RPMI7951 (cell line): ENCODE measurements around the gene EVI2A. TPM values are rescaled to one million over a fixed set of nuclear protein-coding genes. Genes with fewer than 3 reads are reported as not detected.
"Not testable (repeated sequence)": the region's sequence is repeated elsewhere in the genome, so short reads cannot be mapped to it uniquely, and the experiment has no call there.

ENCODE experiments used
- DNase-seq: peaks from one replicate; pipeline ENCODE4 v3.0.0-alpha.2; 2012; ENCODE audit warnings: low read depth
- total RNA-seq: library from RNA; depleted of rRNA; stranded (reverse); fragments of >200 nt; shearing (Covaris generic); gene quantifications from 2 replicates; pipeline ENCODE4 v1.2.3, GENCODE V29; 2014

Gene EVI2A
- total RNA-seq, 1 experiment from 2014 or later = 21.7 TPM

GRCh38 chr17:31312223-31312622 lies 9.2 kb downstream of the EVI2A start:
- DNase-seq = not testable (repeated sequence)

GRCh38 chr17:31311526-31311925 lies 9.9 kb downstream of the EVI2A start:
- DNase-seq = no peak

GRCh38 chr17:31310886-31311285 lies 10.5 kb downstream of the EVI2A start:
- no peak for DNase-seq

GRCh38 chr17:31310260-31310659 lies 11.2 kb downstream of the EVI2A start:
- DNase-seq = no peak

- DNase-seq = no peak
These were observed 11.9 kb downstream of the EVI2A start for GRCh38 chr17:31309556-31309955.

GRCh38 chr17:31308372-31309334 lies 12.8 kb downstream of the EVI2A start:
- no peak for DNase-seq

GRCh38 chr17:31307640-31308039 lies 13.8 kb downstream of the EVI2A start:
- no peak for DNase-seq

- DNase-seq = no peak
These were observed 21.8 kb downstream of the EVI2A start for GRCh38 chr17:31299624-31300023.

GRCh38 chr17:31297090-31297489 lies 24.3 kb downstream of the EVI2A start, which contains the start of gene OMG:
TSS of gene OMG (minus strand) at chr17:31297239. CDS start at chr17:31296331, 908 bp downstream.
- DNase-seq = no peak

GRCh38 chr17:31296142-31296541 lies 25.3 kb downstream of the EVI2A start:
- DNase-seq = no peak

GRCh38 chr17:31295489-31295871 lies 25.9 kb downstream of the EVI2A start:
- no peak for DNase-seq

- DNase-seq = no peak
These were observed 26.5 kb downstream of the EVI2A start for GRCh38 chr17:31294820-31295488.

GRCh38 chr17:31294231-31294630 lies 27.2 kb downstream of the EVI2A start:
- DNase-seq = no peak

GRCh38 chr17:31293581-31293980 lies 27.8 kb downstream of the EVI2A start:
- DNase-seq = no peak

GRCh38 chr17:31291820-31292219 lies 29.6 kb downstream of the EVI2A start:
- DNase-seq = no peak

- DNase-seq = no peak
These were observed 31.6 kb downstream of the EVI2A start for GRCh38 chr17:31289790-31290189.

GRCh38 chr17:31287932-31288331 lies 33.5 kb downstream of the EVI2A start:
- DNase-seq = not testable (repeated sequence)

GRCh38 chr17:31286587-31286986 lies 34.8 kb downstream of the EVI2A start:
- no peak for DNase-seq

GRCh38 chr17:31283841-31284240 lies 37.6 kb downstream of the EVI2A start:
- no peak for DNase-seq

GRCh38 chr17:31281061-31281460 lies 40.4 kb downstream of the EVI2A start:
- no peak for DNase-seq

- no peak for DNase-seq
These were observed 42.0 kb downstream of the EVI2A start for GRCh38 chr17:31279401-31279800.

- no peak for DNase-seq
These were observed 46.3 kb downstream of the EVI2A start for GRCh38 chr17:31275116-31275515.

- DNase-seq = no peak
These were observed 47.2 kb downstream of the EVI2A start for GRCh38 chr17:31274252-31274651.
